Measurements from ENCODE around the gene RBM20.

The RBM20 gene

DNA sequence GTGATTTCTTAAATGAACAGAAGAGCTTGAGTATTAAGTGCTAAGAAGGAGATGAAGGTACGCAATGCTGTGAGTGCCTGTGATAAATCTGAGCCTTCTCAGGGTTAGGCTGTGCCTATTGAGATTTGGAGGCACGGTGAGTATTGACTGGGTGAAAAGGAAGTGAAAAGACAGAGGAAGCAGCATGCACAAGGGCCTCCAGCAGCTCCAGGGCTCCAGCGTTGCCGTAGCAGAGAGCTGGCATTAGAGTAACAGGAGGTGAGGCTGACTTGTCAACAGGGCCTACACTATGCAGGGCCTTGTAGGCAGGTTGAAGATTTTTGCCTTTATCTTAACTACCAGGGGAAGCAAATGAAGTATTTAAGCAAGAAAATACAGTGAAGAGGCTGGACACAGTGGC lies 173.5 kb downstream of the RBM20 start:
- no peak for DNase-seq

DNA sequence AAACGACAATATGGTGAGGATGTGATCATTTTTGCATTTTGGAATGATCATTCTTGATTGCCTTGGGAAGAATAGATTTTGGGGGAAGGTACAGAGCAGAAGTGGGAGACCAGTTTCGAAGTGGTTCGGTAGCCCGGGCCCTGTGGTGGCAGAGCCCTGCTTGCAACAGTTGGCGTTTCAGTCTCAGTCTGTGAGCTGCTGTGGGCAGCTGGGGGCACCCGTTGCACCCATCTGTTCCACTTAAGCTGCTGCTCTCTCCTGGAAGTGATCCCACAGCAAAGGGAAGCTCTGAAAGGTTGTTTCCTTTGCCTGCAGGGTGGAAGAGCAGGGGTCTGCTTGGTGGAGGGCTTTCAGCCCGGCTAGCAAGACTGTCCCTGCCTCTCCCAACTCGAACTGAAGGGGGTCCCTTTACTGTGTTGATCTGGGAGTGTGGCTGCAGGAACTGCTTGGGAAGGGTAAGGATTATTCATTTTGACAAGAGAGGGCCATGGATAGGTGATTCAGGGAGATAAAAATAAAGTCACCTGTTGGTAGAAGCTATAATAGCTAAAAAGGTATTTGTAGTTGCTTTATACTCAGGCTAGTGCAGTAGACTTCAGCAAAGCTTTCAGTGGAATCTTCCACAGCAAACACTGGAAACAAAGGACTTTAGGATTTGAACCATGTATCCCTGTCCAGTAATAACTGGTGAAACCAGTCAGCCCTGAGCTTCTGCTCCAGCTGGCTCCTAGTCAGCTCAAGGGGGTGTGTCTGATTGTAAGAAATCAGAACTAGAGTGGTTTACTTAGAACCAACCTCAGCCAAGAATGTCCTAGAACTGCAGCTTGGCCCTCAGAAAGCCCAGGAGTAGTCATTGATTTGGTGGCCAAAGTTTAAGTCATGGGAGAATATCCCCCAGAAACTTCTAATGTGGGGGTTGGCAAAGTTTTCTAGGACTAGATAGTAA lies 174.4 kb downstream of the RBM20 start:
- DNase-seq = no peak

DNA sequence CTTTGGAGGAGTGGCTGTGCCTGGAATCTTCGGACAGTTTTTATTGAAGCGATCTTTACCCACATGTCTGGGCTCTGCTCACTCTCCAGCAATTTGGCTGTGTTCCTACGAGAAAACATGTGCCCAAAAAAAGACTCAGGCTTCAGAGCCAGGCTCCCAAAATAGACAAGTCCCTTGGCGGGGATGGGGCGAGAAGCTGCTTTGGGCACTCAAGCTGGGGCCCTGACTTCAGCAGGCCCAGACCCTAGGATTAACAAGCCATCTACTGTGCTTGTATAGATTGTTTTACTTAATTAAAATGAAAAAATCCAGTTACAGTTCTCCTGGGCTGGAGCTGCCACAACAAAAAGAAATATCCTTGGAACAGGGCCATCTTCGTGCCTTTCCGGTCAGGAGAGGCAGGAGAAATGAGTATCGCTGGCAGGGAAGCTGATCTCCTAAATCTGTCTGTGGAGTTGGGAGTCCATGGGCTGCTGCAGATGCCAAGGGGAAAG lies 176.2 kb downstream of the RBM20 start:
- no peak for DNase-seq

DNA sequence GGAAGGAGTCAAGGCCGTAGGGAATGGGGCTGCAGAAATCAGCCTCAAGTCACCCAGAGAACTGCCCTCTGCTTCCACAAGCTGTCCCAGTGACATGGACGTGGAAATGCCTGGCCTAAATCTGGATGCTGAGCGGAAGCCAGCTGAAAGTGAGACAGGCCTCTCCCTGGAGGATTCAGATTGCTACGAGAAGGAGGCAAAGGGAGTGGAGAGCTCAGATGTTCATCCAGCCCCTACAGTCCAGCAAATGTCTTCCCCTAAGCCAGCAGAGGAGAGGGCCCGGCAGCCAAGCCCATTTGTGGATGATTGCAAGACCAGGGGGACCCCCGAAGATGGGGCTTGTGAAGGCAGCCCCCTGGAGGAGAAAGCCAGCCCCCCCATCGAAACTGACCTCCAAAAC lies 177.4 kb downstream of the RBM20 start:
- no peak for DNase-seq

DNA sequence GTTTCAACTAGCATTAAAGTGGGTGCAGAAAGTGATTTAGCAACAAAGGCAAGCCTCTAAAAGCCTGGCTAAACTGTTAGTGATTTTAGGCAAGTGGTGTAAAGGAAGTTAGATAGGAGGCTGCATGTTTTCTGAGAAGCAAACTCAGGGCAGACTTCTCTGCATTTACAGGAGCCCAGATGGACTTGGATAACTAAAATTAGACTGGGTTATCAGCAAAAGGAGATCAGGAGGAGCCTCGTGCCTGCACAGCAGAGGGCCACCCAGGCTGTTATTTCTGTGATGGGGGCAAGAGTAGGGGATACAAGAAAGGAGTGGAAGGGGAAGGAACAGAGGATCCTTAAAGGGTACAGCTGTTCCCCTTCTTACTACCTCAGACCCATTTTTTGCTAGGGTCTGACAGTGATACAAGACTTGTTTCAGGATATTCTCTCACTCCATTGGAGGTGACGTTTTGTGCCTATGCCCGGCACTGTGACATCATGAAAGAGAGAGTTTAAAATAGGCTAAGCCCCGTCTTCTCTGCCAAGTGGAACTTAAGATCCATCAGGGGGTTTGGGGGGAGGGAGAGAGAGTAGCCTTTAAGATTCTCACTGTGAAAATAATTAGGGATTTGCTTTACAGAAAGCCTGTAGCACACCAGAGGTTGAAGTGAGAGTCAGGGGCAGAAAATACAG lies 178.0 kb downstream of the RBM20 start:
- no peak for DNase-seq

DNA sequence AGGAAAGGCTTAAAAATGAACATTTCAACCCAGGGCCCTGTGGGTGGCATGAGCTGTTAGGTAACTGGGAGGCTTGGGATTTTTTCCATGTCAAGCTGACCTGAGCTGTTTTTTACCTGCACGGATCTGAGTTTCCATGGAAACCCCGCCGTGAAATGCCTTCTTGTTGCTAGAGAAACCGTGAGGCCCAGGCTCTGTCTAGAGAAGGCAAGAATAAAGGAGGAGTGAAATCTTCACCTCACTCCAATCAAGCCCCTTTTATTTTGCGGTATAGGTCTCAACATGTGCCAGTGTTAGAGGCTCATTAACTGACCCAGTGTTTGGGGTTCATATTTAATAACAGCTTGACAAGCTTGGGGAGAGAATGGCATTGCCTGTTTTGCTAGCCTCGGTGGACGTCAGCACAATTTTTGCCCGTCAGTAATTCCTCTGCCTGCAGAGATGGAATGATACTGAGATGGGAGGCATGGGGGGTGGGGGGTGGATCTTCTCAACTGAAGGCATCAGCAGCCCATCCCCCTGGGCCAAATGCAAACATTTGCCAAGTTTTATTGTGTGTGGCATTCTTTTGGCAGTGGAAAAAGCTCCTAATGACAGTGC lies 178.7 kb downstream of the RBM20 start:
- no peak for DNase-seq

DNA sequence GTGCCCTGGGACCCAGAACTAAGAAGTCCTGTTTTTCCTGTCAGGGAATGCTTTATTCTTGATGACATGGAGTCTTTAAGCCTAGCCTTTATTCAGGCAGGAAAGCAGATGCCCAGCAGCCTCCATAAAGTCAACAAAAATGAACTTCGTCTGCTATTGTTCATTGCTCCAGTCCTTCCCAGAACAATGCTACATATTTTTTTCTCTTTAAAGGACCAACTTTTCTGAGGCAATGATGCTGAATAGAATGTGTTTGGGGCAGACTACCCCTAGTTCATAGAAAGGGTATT lies 180.0 kb downstream of the RBM20 start:
- DNase-seq = no peak

GRCh38 chr10:110824660-110825059 lies 180.5 kb downstream of the RBM20 start:
- DNase-seq = no peak

- DNase-seq = no peak
Measured at GRCh38 chr10:110825508-110825907, 181.4 kb downstream of the RBM20 start.

GRCh38 chr10:110827410-110827809 lies 183.3 kb downstream of the RBM20 start:
- DNase-seq = no peak

GRCh38 chr10:110827875-110828274 lies 183.7 kb downstream of the RBM20 start:
- no peak for DNase-seq

DNA sequence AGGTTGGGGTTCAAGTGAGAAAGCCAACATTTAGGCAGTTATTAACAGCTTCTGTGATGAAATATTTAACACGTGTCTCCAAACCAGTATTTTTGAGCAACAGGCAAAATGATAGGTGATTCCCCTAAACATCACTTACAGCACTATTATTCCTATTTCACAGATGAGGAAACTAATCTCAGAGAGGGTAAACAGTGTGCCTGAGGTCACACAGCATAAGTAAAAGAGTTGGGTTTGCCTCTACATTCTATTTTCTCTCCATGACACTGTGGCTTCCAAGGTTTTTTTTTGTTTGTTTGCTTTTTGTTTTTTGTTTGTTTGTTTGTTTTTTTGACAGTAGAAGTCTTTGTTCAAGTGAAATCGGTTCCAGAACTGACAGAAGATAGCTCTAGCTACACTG lies 184.4 kb downstream of the RBM20 start:
- DNase-seq = no peak

GRCh38 chr10:110829721-110830410 lies 185.7 kb downstream of the RBM20 start:
- no peak for DNase-seq

DNA sequence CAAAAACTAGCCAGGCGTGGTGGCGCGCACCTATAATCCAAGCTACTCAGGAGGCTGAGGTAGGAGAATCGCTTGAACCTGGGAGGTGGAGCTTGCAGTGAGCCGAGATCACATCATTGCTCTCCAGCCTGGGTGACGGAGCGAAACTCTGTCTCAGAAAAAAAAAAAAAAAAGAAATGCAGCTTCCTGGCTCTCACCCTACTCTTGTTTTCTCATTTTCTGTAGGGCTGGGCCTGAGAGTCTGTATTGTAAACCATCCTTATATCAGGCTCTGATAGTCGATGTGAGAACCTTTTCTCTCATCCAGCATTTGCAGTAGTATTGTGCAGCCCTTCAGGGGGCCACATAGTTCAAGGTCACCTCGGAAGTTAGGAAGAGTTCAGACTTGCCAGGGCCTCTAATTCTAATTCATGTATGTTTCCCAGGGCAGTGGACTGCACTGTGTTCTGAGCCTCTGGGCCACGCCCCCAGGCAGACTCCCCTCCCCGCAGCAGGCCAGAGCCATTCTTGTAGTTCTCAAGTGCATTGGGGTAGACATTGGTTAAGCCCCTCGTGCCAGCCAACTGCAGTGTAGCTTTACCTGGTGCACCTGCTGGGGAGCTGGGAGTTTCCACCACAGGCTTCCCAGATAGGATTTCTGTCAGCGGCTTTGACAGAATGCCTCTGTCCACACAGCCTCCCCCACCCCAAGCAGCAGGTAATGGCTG lies 189.3 kb downstream of the RBM20 start:
- DNase-seq = no peak

GRCh38 chr10:110833941-110834628 lies 189.9 kb downstream of the RBM20 start:
- DNase-seq = no peak

GRCh38 chr10:110834629-110835301 lies 190.6 kb downstream of the RBM20 start:
- peak; percentile 34 for DNase-seq

GRCh38 chr10:110835841-110836240 lies 191.7 kb downstream of the RBM20 start:
- DNase-seq = no peak

DNA sequence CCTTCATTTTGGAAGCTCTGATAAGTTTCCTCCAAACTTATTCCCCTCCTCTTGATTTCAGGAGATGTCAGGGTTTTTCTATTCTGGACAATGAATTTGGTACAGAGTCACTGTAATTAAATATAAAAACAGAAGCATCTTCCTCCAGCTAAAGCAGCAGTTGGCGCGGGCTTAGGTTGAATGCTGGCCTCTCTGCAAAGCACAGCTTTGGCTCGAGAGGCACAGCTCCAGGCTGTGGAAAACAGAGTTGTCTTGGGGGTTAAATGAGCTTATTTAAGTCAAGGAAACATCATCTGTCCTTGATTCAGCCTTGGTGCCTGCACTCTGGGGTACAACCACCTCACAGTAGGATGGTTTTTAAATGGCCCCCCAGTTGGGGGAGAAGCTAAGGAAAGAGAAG lies 192.6 kb downstream of the RBM20 start:
- DNase-seq = no peak

DNA sequence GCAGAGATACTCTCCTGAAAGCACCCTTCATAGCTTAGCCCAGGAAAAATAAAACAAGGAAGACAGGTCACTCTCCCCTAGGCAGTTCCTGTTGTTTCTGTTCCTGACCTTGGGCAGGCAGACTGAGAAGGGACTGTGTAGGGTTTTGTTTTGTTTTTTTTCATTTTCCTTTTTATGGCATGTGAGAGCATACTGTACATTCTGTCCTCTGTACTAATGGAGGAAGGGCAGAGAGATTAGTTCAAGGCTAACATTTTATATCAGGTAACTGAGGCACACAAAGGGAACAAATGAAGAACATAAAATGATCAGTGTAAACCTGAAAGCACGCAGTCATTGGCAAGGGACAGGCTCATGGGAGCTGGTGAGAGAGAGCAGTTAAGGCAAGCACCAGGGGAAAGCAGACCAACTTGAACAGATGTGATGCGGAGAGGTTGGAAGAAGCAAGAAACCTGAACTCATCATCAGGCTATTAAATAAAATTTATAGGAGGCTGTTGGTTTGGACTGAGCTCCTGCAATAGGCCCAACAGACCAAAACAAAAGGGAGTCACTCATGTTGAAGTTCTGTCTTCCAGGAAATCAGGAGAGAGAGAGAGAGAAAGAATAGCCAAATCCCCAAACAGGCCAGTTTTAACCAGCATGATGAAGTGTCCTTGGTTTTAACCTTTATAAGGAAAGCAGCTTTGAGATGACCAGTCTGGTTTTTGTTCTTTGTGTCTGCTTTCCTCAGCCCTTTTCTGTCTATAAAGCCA lies 193.5 kb downstream of the RBM20 start:
- no peak for DNase-seq

- DNase-seq = no peak
Measured at GRCh38 chr10:110840225-110840922, 196.2 kb downstream of the RBM20 start.

Data from CD4-positive, alpha-beta T cell treated with Interleukin-17A for 1 hour (primary cell).